Stomach (tissue), 4 donors: Measurements from ENCODE around the gene HNRNPF.

Experiments
- EP300 ChIP-seq: sonication (generic); formaldehyde crosslinking; IDR thresholded peaks from one replicate; pipeline ENCODE4 v1.6.1; 2017; ENCODE audit warnings: antibody characterized with exemption
- POLR2A ChIP-seq, 4 donors: fragments of 450-650 bp; IDR thresholded peaks; one replicate each; pipeline ENCODE4 v1.6.1; 2016; ENCODE audit warnings: antibody characterized with exemption in 4 of 4, control low read depth in 2 of 4, mild to moderate bottlenecking in 1 of 4, moderate library complexity in 1 of 4
- POLR2AphosphoS5 ChIP-seq, 3 donors: sonication (generic); formaldehyde crosslinking; IDR thresholded peaks; one replicate each; pipeline ENCODE4 v1.6.1; 2016; ENCODE audit warnings: antibody characterized with exemption in 3 of 3
- TF ChIP-seq, protein P1 (sequence below), 7 experiments: fragments of 450-650 bp in 4 of 7; fragments of 200-600 bp in 3 of 7; sonication (generic) in 3 of 7; IDR thresholded peaks; one replicate each; pipeline ENCODE4 v1.5.1; 2016 to 2019; ENCODE audit warnings: antibody characterized with exemption in 7 of 7, control low read depth in 2 of 7, mild to moderate bottlenecking in 1 of 7

GRCh38 chr10:43424416-43424815 is 15.4 kb upstream of the HNRNPF start:
- no peak for TF ChIP-seq POLR2A (IDR thresholded peaks at IDR 0.05)
- TF ChIP-seq, protein P1, sequence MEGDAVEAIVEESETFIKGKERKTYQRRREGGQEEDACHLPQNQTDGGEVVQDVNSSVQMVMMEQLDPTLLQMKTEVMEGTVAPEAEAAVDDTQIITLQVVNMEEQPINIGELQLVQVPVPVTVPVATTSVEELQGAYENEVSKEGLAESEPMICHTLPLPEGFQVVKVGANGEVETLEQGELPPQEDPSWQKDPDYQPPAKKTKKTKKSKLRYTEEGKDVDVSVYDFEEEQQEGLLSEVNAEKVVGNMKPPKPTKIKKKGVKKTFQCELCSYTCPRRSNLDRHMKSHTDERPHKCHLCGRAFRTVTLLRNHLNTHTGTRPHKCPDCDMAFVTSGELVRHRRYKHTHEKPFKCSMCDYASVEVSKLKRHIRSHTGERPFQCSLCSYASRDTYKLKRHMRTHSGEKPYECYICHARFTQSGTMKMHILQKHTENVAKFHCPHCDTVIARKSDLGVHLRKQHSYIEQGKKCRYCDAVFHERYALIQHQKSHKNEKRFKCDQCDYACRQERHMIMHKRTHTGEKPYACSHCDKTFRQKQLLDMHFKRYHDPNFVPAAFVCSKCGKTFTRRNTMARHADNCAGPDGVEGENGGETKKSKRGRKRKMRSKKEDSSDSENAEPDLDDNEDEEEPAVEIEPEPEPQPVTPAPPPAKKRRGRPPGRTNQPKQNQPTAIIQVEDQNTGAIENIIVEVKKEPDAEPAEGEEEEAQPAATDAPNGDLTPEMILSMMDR (IDR thresholded peaks at IDR 0.05) = no peak
- TF ChIP-seq POLR2AphosphoS5 (IDR thresholded peaks at IDR 0.05) = no peak
- no peak for TF ChIP-seq EP300
